H1 (cell line): ENCODE data around the gene CACNA2D3. TPM values are rescaled to one million over a fixed set of nuclear protein-coding genes. Genes with fewer than 3 reads are reported as not detected.

ENCODE experiments used
- CTCF ChIA-PET: fragments of 300-600 bp; sonication (Branson Sonifier 250); formaldehyde crosslinking; loops from one replicate; lab custom pipeline; 2021; ENCODE audit not compliant: partially characterized antibody; lab: Charles Lee
- POLR2A ChIA-PET: fragments of 300-600 bp; sonication (Branson Sonifier 250); formaldehyde crosslinking; loops from one replicate; lab custom pipeline; 2021; ENCODE audit warnings: inconsistent platforms; ENCODE audit not compliant: partially characterized antibody; lab: Charles Lee
- DNase-seq, 2 experiments: peaks; one replicate each; pipeline versions ENCODE4 v3.0.0 to v3.0.0-alpha.2; 2010 to 2022; ENCODE audit warnings: low spot score in 2 of 2, low read depth in 1 of 2, mixed read lengths in 1 of 2
- FAIRE-seq: peaks from 2 replicates; lab custom pipeline; 2011; peaks lifted over from hg19 to GRCh38; lab: Jason Lieb, UNC
- H2AFZ ChIP-seq: 2 replicates; pipeline ENCODE4 v1.8.1; 2012; ENCODE audit warnings: low read length, inconsistent platforms
- H2AK5ac ChIP-seq: 2 replicates; pipeline ENCODE4 v1.6.1; 2013; ENCODE audit warnings: low read depth, low read length
- H2BK120ac ChIP-seq: replicated peaks from 2 replicates; pipeline ENCODE3; 2013; ENCODE audit warnings: low read depth, low read length, inconsistent platforms
- H2BK12ac ChIP-seq: 2 replicates; pipeline ENCODE4 v1.6.1; 2013; ENCODE audit warnings: low read depth, low read length
- H2BK15ac ChIP-seq: 2 replicates; pipeline ENCODE4 v1.6.1; 2013; ENCODE audit warnings: low read length
- H2BK20ac ChIP-seq: 2 replicates; pipeline ENCODE4 v1.6.1; 2013; ENCODE audit warnings: low read length
- H2BK5ac ChIP-seq: 2 replicates; pipeline ENCODE4 v1.6.1; 2013; ENCODE audit warnings: low read depth, low read length
- H3K14ac ChIP-seq: 2 replicates; pipeline ENCODE4 v1.6.1; 2013; ENCODE audit warnings: inconsistent platforms; ENCODE audit not compliant: insufficient read length
- H3K18ac ChIP-seq: 2 replicates; pipeline ENCODE4 v1.6.1; 2013; ENCODE audit warnings: low read length; ENCODE audit errors: extremely low read depth
- H3K23ac ChIP-seq: 2 replicates; pipeline ENCODE4 v1.6.1; 2013; ENCODE audit warnings: inconsistent platforms; ENCODE audit not compliant: insufficient read length
- H3K23me2 ChIP-seq: 2 replicates; pipeline ENCODE4 v1.6.1; 2013; ENCODE audit warnings: low read depth, low read length
- H3K27ac ChIP-seq: 2 replicates; pipeline ENCODE4 v1.6.1; 2011; ENCODE audit warnings: low read depth, low read length, inconsistent platforms
- H3K27me3 ChIP-seq, 4 experiments: replicated peaks in 1 of 4; 1 replicate in 1 of 4; 2 replicates in 3 of 4; pipeline versions ENCODE4 v1.6.1 to v1.8.1; 2011 to 2013; ENCODE audit warnings: low read length in 3 of 4, mild to moderate bottlenecking in 3 of 4, inconsistent platforms in 2 of 4, mixed read lengths in 2 of 4, moderate library complexity in 1 of 4; ENCODE audit not compliant: control insufficient read depth in 3 of 4, insufficient read depth in 3 of 4; ENCODE audit errors: extremely low read depth in 1 of 4
- H3K36me3 ChIP-seq, 4 experiments: 2 replicates each; pipeline versions ENCODE4 v1.6.1 to v1.8.1; 2011 to 2013; ENCODE audit warnings: mild to moderate bottlenecking in 4 of 4, low read length in 3 of 4, moderate library complexity in 2 of 4, control low read depth in 1 of 4, inconsistent platforms in 1 of 4; ENCODE audit not compliant: insufficient read depth in 4 of 4, control insufficient read depth in 2 of 4
- H3K4ac ChIP-seq: replicated peaks from 2 replicates; pipeline ENCODE3; 2013; ENCODE audit warnings: low read length, low read depth, mixed read lengths, inconsistent platforms; ENCODE audit not compliant: insufficient read length
- H3K4me1 ChIP-seq, 4 experiments: replicated peaks in 1 of 4; 1 replicate in 1 of 4; 2 replicates in 3 of 4; pipeline versions ENCODE4 v1.6.1 to v1.8.1; 2011 to 2013; ENCODE audit warnings: low read length in 3 of 4, inconsistent platforms in 2 of 4, mixed read lengths in 1 of 4; ENCODE audit not compliant: insufficient read depth in 4 of 4, control insufficient read depth in 3 of 4
- H3K4me2 ChIP-seq, 2 experiments: 2 replicates each; pipeline versions ENCODE4 v1.6.1 to v1.8.1; 2011 to 2013; ENCODE audit warnings: low read depth in 2 of 2, low read length in 2 of 2, control low read depth in 1 of 2, inconsistent platforms in 1 of 2, mild to moderate bottlenecking in 1 of 2; ENCODE audit not compliant: insufficient read depth in 1 of 2
- H3K4me3 ChIP-seq, 4 experiments: fragments of 200-600, 300-600 bp in 1 of 4; sonication (generic), shearing (Covaris generic), sonication (Bioruptor Twin) in 1 of 4; 2 replicates each; pipeline versions ENCODE4 v1.5.1 to v1.8.1; 2011 to 2016; ENCODE audit warnings: low read length in 4 of 4, low read depth in 3 of 4, control low read depth in 2 of 4, inconsistent platforms in 2 of 4, mild to moderate bottlenecking in 2 of 4, mixed read lengths in 1 of 4, moderate library complexity in 1 of 4; ENCODE audit not compliant: insufficient read depth in 2 of 4; ENCODE audit errors: extremely low read depth in 1 of 4
- H3K56ac ChIP-seq: replicated peaks from 2 replicates; pipeline ENCODE3; 2013; ENCODE audit warnings: low read depth, mild to moderate bottlenecking, mixed read lengths, low read length, inconsistent platforms; ENCODE audit not compliant: insufficient read length
- H3K79me1 ChIP-seq: 2 replicates; pipeline ENCODE4 v1.6.1; 2013; ENCODE audit warnings: low read depth, low read length, control low read depth
- H3K79me2 ChIP-seq, 2 experiments: 2 replicates each; pipeline versions ENCODE4 v1.6.1 to v1.8.1; 2012 to 2013; ENCODE audit warnings: low read length in 2 of 2, mild to moderate bottlenecking in 2 of 2, inconsistent platforms in 1 of 2; ENCODE audit not compliant: insufficient read depth in 2 of 2, control insufficient read depth in 1 of 2
- H3K9ac ChIP-seq, 4 experiments: replicated peaks in 1 of 4; 1 replicate in 1 of 4; 2 replicates in 3 of 4; pipeline versions ENCODE4 v1.6.1 to v1.8.1; 2011 to 2013; ENCODE audit warnings: low read depth in 3 of 4, low read length in 3 of 4, control low read depth in 2 of 4, mild to moderate bottlenecking in 2 of 4, moderate library complexity in 2 of 4, inconsistent platforms in 1 of 4; ENCODE audit errors: extremely low read depth in 1 of 4
- H3K9me3 ChIP-seq, 2 experiments: 2 replicates each; pipeline versions ENCODE4 v1.6.1 to v1.8.1; 2012 to 2013; ENCODE audit warnings: mild to moderate bottlenecking in 2 of 2, moderate library complexity in 2 of 2, control low read depth in 1 of 2, inconsistent platforms in 1 of 2, low read depth in 1 of 2, low read length in 1 of 2, mixed read lengths in 1 of 2; ENCODE audit not compliant: insufficient read depth in 2 of 2
- H4K20me1 ChIP-seq, 2 experiments: replicated peaks in 1 of 2; 2 replicates each; pipeline versions ENCODE3 to v1.8.1; 2011 to 2013; ENCODE audit warnings: inconsistent platforms in 2 of 2, low read length in 2 of 2, mild to moderate bottlenecking in 1 of 2; ENCODE audit not compliant: insufficient read depth in 2 of 2, control insufficient read depth in 1 of 2
- H4K5ac ChIP-seq: 2 replicates; pipeline ENCODE4 v1.6.1; 2013; ENCODE audit warnings: low read length, low read depth, mixed read lengths, inconsistent platforms; ENCODE audit not compliant: insufficient read length
- H4K8ac ChIP-seq: 2 replicates; pipeline ENCODE4 v1.8.0; 2013; ENCODE audit warnings: mild to moderate bottlenecking, moderate library complexity, low read length, inconsistent platforms; ENCODE audit not compliant: insufficient read depth; ENCODE audit errors: extremely low read depth
- H4K91ac ChIP-seq: replicated peaks from 2 replicates; pipeline ENCODE3; 2013; ENCODE audit warnings: low read length, mixed read lengths, inconsistent platforms; ENCODE audit not compliant: insufficient read length
- BCL11A ChIP-seq, 2 experiments: IDR thresholded peaks; one replicate each; pipeline ENCODE4 v1.6.1; 2011; ENCODE audit warnings: low read depth in 2 of 2, low read length in 2 of 2, mild to moderate bottlenecking in 2 of 2
- CBX8 ChIP-seq: fragments of 300-800, 300-1000 bp; sonication (generic); IDR thresholded peaks from 2 replicates; pipeline ENCODE4 v1.7.1; 2016; ENCODE audit warnings: low read depth, low read length, borderline replicate concordance
- CREB1 ChIP-seq: IDR thresholded peaks from 2 replicates; pipeline ENCODE4 v1.6.1; 2012; ENCODE audit warnings: inconsistent platforms
- CTBP2 ChIP-seq: IDR thresholded peaks from 2 replicates; pipeline ENCODE4 v1.7.0; 2011; ENCODE audit warnings: borderline replicate concordance, mild to moderate bottlenecking, moderate library complexity, mixed read lengths, low read length; ENCODE audit not compliant: insufficient read depth, insufficient read length
- EGR1 ChIP-seq: IDR thresholded peaks from 2 replicates; pipeline ENCODE4 v1.6.1; 2011; ENCODE audit warnings: low read depth, low read length, borderline replicate concordance
- EZH2 ChIP-seq: fragments of 200-600 bp; sonication (generic); IDR thresholded peaks from 2 replicates; pipeline ENCODE4 v1.7.1; 2012; ENCODE audit warnings: low read depth, mild to moderate bottlenecking, moderate library complexity, low read length, inconsistent platforms; ENCODE audit not compliant: severe bottlenecking
- GABPA ChIP-seq: IDR thresholded peaks from 2 replicates; pipeline ENCODE4 v1.6.1; 2011; ENCODE audit warnings: mild to moderate bottlenecking, low read length, moderate library complexity, borderline replicate concordance; ENCODE audit not compliant: insufficient read depth
- KDM5A ChIP-seq: fragments of 200-600 bp; IDR thresholded peaks from 2 replicates; pipeline ENCODE4 v1.7.1; 2012; ENCODE audit warnings: mild to moderate bottlenecking, low read length, inconsistent platforms, mixed read lengths
- MAFK ChIP-seq: IDR thresholded peaks from 2 replicates; pipeline ENCODE4 v1.6.1; 2012; ENCODE audit warnings: low read depth, mild to moderate bottlenecking, improper control_type of control experiment, low read length
- POLR2AphosphoS5 ChIP-seq: IDR thresholded peaks from 2 replicates; pipeline ENCODE4 v1.6.1; 2011; ENCODE audit warnings: low read depth, low read length
- SIRT6 ChIP-seq: IDR thresholded peaks from one replicate; pipeline ENCODE4 v1.7.1; 2012; ENCODE audit warnings: low read length, inconsistent platforms
- SP2 ChIP-seq: IDR thresholded peaks from 2 replicates; pipeline ENCODE4 v1.6.1; 2012; ENCODE audit warnings: mild to moderate bottlenecking, low read length, inconsistent platforms
- SUZ12 ChIP-seq: fragments of 200-600 bp; sonication (generic); IDR thresholded peaks from 2 replicates; pipeline ENCODE4 v1.6.1; 2012; ENCODE audit warnings: mild to moderate bottlenecking, inconsistent platforms, low read length, moderate library complexity, mixed read lengths
- TCF12 ChIP-seq: IDR thresholded peaks from 2 replicates; pipeline ENCODE4 v1.6.1; 2011; ENCODE audit warnings: low read depth, mild to moderate bottlenecking, low read length
- ZNF274 ChIP-seq: IDR thresholded peaks from 2 replicates; pipeline ENCODE4 v1.7.0; 2012; ENCODE audit warnings: low read length, borderline replicate concordance; ENCODE audit errors: extremely low read depth
- WGBS, 2 experiments: shearing (Covaris generic) in 1 of 2; methylation state at CpG; one replicate each; pipeline versions ENCODE4 v1.1.6 to v1.1.7; 2013 to 2015; ENCODE audit warnings: low lambda C conversion rate in 2 of 2, mixed read lengths in 2 of 2, inconsistent platforms in 1 of 2, low coverage in 1 of 2, missing lambda C conversion rate in 1 of 2; ENCODE audit not compliant: insufficient replicate concordance in 2 of 2, insufficient coverage in 1 of 2, insufficient read length in 1 of 2; ENCODE audit errors: extremely low coverage in 1 of 2, missing lambda C conversion rate in 1 of 2; 5-methylcytosine and 5-hydroxymethylcytosine counted together
- polyA plus RNA-seq, 7 experiments: library from polyadenylated mRNA; depleted of rRNA in 3 of 7; stranded (reverse) in 5 of 7; unstranded in 2 of 7; fragments of >200 nt in 5 of 7; fragments of 200-250 nt in 2 of 7; gene quantifications; 1 replicate in 5 of 7; 2 replicates in 1 of 7; 4 replicates in 1 of 7; pipeline versions ENCODE4 v1.2.1 to v1.2.3, GENCODE V29; 2011 to 2013; ENCODE audit warnings: missing spikeins in 2 of 7, mixed read lengths in 2 of 7
- total RNA-seq: library from RNA; stranded (reverse); fragmentation: NEBNext Ultra II Directional; extraction: Animal tissue kit (Norgen Biotek cat#: 25700); gene quantifications from 2 replicates; pipeline ENCODE4 v1.2.1, GENCODE V29; 2021

The CACNA2D3 gene
- total and polyA plus RNA-seq, 2 of the 8 experiments (the other 6 are each of a cell fraction or from before 2014, with no cell fraction given), result 1.5 to 1.8 TPM

DNA sequence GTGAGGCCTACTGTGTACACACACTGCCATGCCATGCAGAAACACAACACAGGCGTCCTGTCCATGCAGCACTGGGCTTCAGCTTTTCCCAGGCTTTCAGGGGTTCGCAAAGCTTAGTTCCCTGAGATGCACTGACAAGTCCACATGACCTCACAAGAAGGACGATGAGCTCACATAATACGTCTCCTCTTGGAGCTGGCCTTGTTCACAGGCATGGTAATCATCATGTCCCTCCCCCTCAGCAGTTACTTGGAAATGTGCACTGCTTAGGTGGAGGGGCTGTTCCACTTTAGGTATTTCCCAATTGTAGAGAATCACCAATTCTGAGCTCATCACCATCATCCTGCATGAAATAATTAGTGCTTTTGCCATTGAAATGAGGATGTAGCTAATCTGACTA, 496.7 kb downstream of the CACNA2D3 start:
- CTCF ChIA-PET, result interaction anchor here (1.0 to 1.5 kb wide), 3 partner anchors 9 to 185 kb away, joined by 3 to 4 read pairs (median 3); no protein-coding TSS in a partner anchor
- peaks cover 0 to 2% of the 10 kb centered on the region in 2 experiments for H4K20me1 ChIP-seq
- H3K27me3 ChIP-seq, result no peaks in the 10 kb centered on the region; a peak in 1 of 7 replicates
- TF ChIP-seq EZH2 (no peak), SIRT6 (no peak), GABPA (no peak), MAFK (no peak), POLR2AphosphoS5 (no peak), ZNF274 (no peak), BCL11A (IDR thresholded peaks at IDR 0.05; ENCODE audit: low read depth in 2 of 2, low read length in 2 of 2) (no peak), CTBP2 (no peak), EGR1 (no peak), CREB1 (no peak), CBX8 (no peak), TCF12 (no peak), SP2 (no peak), SUZ12 (no peak), KDM5A (no peak)

More for the DNA sequence above, 496.7 kb downstream of the CACNA2D3 start:
- H3K23ac ChIP-seq, result no peak overlapping the region
- H3K9me3 ChIP-seq, result no peaks in the 10 kb centered on the region
- no peak overlapping the region for H4K91ac ChIP-seq
- no peak overlapping the region for H3K14ac ChIP-seq
- H3K23me2 ChIP-seq, result no peaks in the 10 kb centered on the region
- H3K27ac ChIP-seq, result no peak overlapping the region
- H2BK5ac ChIP-seq, result no peak overlapping the region
- no peak overlapping the region for H2BK12ac ChIP-seq
- H3K79me1 ChIP-seq, result no peaks in the 10 kb centered on the region
- H4K8ac ChIP-seq, result no peak overlapping the region
- H3K36me3 ChIP-seq, result no peaks in the 10 kb centered on the region
- FAIRE-seq, result no peak
- DNase-seq, result no peak
- no peak overlapping the region for H4K5ac ChIP-seq
- H2AK5ac ChIP-seq, result no peak overlapping the region
- H3K4me3 ChIP-seq, result no peak overlapping the region
- H3K4ac ChIP-seq, result no peak overlapping the region
- no peak overlapping the region for H3K9ac ChIP-seq
- no peak overlapping the region for H2BK15ac ChIP-seq
- H2BK20ac ChIP-seq, result no peak overlapping the region
- no peak overlapping the region for H3K4me2 ChIP-seq
- H3K79me2 ChIP-seq, result no peaks in the 10 kb centered on the region
- H2AFZ ChIP-seq, result no peak overlapping the region
- no peaks in the 10 kb centered on the region; a peak in 2 of 7 replicates for H3K4me1 ChIP-seq
- H3K18ac ChIP-seq, result no peak overlapping the region
- POLR2A ChIA-PET, result interaction anchor here (0.5 to 8.7 kb wide), 2 partner anchors 11 to 700 kb away, joined by 3 to 81 read pairs; no protein-coding TSS in a partner anchor
- WGBS, 2 experiments, result 84% methylated on average over 4 of the region's 4 CpGs; no CpG with 5 or more reads in 1 of the 2 experiments
- H2BK120ac ChIP-seq, result no peak overlapping the region
- no peak overlapping the region for H3K56ac ChIP-seq
